Astrocyte (in vitro differentiated cells and primary cell): ENCODE results near the gene CABP2.

ENCODE experiments used
- CTCF ChIP-seq: IDR thresholded peaks from 2 replicates; pipeline ENCODE4 v1.5.1; 2011; ENCODE audit warnings: low read depth, mild to moderate bottlenecking, inconsistent platforms, low read length, moderate library complexity; ENCODE audit not compliant: insufficient read depth
- EZH2 ChIP-seq: IDR thresholded peaks from 2 replicates; pipeline ENCODE4 v1.6.1; 2012; ENCODE audit warnings: mild to moderate bottlenecking, low read length, inconsistent platforms; ENCODE audit not compliant: insufficient read depth

- TF ChIP-seq EZH2 = no peak
- TF ChIP-seq CTCF = no peak
Measured at GRCh38 chr11:67532889-67533288, 9.6 kb upstream of the CABP2 start.
